Stimulated activated effector memory CD8-positive, alpha-beta T cell treated with anti-CD3 and anti-CD28 coated beads, Interleukin-12 subunit alpha, Interleukin-12 subunit beta, amount 100 ng/mL, for 72 hours (primary cell): ENCODE data around the gene CORO7.

Experiments
- ATAC-seq: fragments of 150-1000 bp; cut with Tn5 transposase; 2 replicates; pipeline ENCODE4 v1.10.0; 2021
- DNase-seq, 2 donors: peaks; one replicate each; pipeline ENCODE4 v3.0.0; 2021 to 2022; ENCODE audit warnings: low spot score in 2 of 2
- H3K27ac Mint-ChIP-seq: one replicate; pipeline ENCODE4 v1.8.0; 2022; ENCODE audit warnings: mild to moderate bottlenecking, mixed read lengths
- H3K36me3 Mint-ChIP-seq: one replicate; pipeline ENCODE4 v1.8.0; 2022; ENCODE audit warnings: mild to moderate bottlenecking, mixed read lengths
- H3K4me1 Mint-ChIP-seq: one replicate; pipeline ENCODE4 v1.8.0; 2022; ENCODE audit warnings: mixed read lengths
- H3K4me3 Mint-ChIP-seq: one replicate; pipeline ENCODE4 v1.8.0; 2022; ENCODE audit warnings: mild to moderate bottlenecking, mixed read lengths
- H3K9me3 Mint-ChIP-seq: one replicate; pipeline ENCODE4 v1.8.0; 2022; ENCODE audit warnings: mixed read lengths

Gene CORO7

GRCh38 chr16:4365014-4365406 lies 51.4 kb downstream of the CORO7 start:
- Mint-ChIP-seq H3K9me3 (no peaks in the 10 kb centered on the region), H3K27ac (no peak overlapping the region), H3K4me3 (no peak overlapping the region), H3K36me3 (peaks cover 64% of the 10 kb centered on the region), H3K4me1 (peaks cover 16% of the 10 kb centered on the region)
- DNase-seq = no peak
- ATAC-seq = peak; percentile 14

GRCh38 chr16:4364196-4365013 lies 52.0 kb downstream of the CORO7 start:
- Mint-ChIP-seq H3K4me3 (no peak overlapping the region), H3K36me3 (peaks cover 70% of the 10 kb centered on the region), H3K27ac (no peak overlapping the region), H3K4me1 (peaks cover 14% of the 10 kb centered on the region), H3K9me3 (no peaks in the 10 kb centered on the region)
- ATAC-seq (no peak), DNase-seq (no peak)

- Mint-ChIP-seq H3K27ac (peak overlapping the region; percentile 50), H3K36me3 (peaks cover 76% of the 10 kb centered on the region), H3K9me3 (no peaks in the 10 kb centered on the region), H3K4me1 (peaks cover 9% of the 10 kb centered on the region), H3K4me3 (no peak overlapping the region)
- DNase-seq (no peak), ATAC-seq (no peak)
Measured at GRCh38 chr16:4362476-4363135, 53.8 kb downstream of the CORO7 start.

- H3K4me3 Mint-ChIP-seq = no peak overlapping the region
- H3K36me3 Mint-ChIP-seq = peaks cover 77% of the 10 kb centered on the region
- no peak overlapping the region for H3K27ac Mint-ChIP-seq
- DNase-seq (no peak), ATAC-seq (no peak)
- H3K4me1 Mint-ChIP-seq = peaks cover 4% of the 10 kb centered on the region
- H3K9me3 Mint-ChIP-seq = no peaks in the 10 kb centered on the region
Measured at GRCh38 chr16:4361944-4362311, 54.5 kb downstream of the CORO7 start.

GRCh38 chr16:4361033-4361943 lies 55.1 kb downstream of the CORO7 start:
- no peak for ATAC-seq
- Mint-ChIP-seq H3K4me3 (no peak overlapping the region), H3K4me1 (peaks cover 4% of the 10 kb centered on the region), H3K9me3 (no peaks in the 10 kb centered on the region), H3K36me3 (peaks cover 77% of the 10 kb centered on the region), H3K27ac (no peak overlapping the region)
- no peak for DNase-seq

GRCh38 chr16:4360538-4361021 lies 55.8 kb downstream of the CORO7 start:
- ATAC-seq (peak; percentile 12), DNase-seq (no peak)
- Mint-ChIP-seq H3K27ac (peak overlapping the region; percentile 23), H3K9me3 (no peaks in the 10 kb centered on the region), H3K4me3 (no peak overlapping the region), H3K36me3 (peaks cover 80% of the 10 kb centered on the region), H3K4me1 (peaks cover 4% of the 10 kb centered on the region)

- Mint-ChIP-seq H3K36me3 (peaks cover 87% of the 10 kb centered on the region), H3K27ac (peak overlapping the region; percentile 23)
Measured at GRCh38 chr16:4359914-4360313, 56.5 kb downstream of the CORO7 start.

GRCh38 chr16:4358831-4359561 lies 57.4 kb downstream of the CORO7 start:
- ATAC-seq (peak; percentile 77), DNase-seq (peak; percentile 68 to 84)
- Mint-ChIP-seq H3K4me1 (peaks cover 4% of the 10 kb centered on the region), H3K36me3 (peaks cover 92% of the 10 kb centered on the region), H3K9me3 (no peaks in the 10 kb centered on the region), H3K27ac (peak overlapping the region; percentile 78), H3K4me3 (no peak overlapping the region)

More at GRCh38 chr16:4359914-4360313, 56.5 kb downstream of the CORO7 start:
- peaks cover 4% of the 10 kb centered on the region for H3K4me1 Mint-ChIP-seq
- ATAC-seq (no peak), DNase-seq (no peak)
- no peak overlapping the region for H3K4me3 Mint-ChIP-seq
- H3K9me3 Mint-ChIP-seq = no peaks in the 10 kb centered on the region

GRCh38 chr16:4358236-4358635 lies 58.2 kb downstream of the CORO7 start:
- Mint-ChIP-seq H3K4me3 (no peak overlapping the region), H3K27ac (no peak overlapping the region), H3K36me3 (peaks cover 92% of the 10 kb centered on the region), H3K9me3 (no peaks in the 10 kb centered on the region), H3K4me1 (peaks cover 8% of the 10 kb centered on the region)
- no peak for DNase-seq
- no peak for ATAC-seq

- H3K4me1 Mint-ChIP-seq = peaks cover 8% of the 10 kb centered on the region
- no peak overlapping the region for H3K4me3 Mint-ChIP-seq
- H3K27ac Mint-ChIP-seq = no peak overlapping the region
- H3K9me3 Mint-ChIP-seq = no peaks in the 10 kb centered on the region
- H3K36me3 Mint-ChIP-seq = peaks cover 84% of the 10 kb centered on the region
- ATAC-seq = no peak
- no peak for DNase-seq
Measured at GRCh38 chr16:4356820-4357219, 59.6 kb downstream of the CORO7 start.

- H3K27ac Mint-ChIP-seq = peak overlapping the region; percentile 76
- H3K9me3 Mint-ChIP-seq = no peaks in the 10 kb centered on the region
- peaks cover 8% of the 10 kb centered on the region for H3K4me1 Mint-ChIP-seq
Measured at GRCh38 chr16:4354512-4355409, 61.6 kb downstream of the CORO7 start.

GRCh38 chr16:4353675-4354074 lies 62.7 kb downstream of the CORO7 start:
- Mint-ChIP-seq H3K27ac (peak overlapping the region; percentile 76), H3K36me3 (peaks cover 74% of the 10 kb centered on the region), H3K9me3 (no peaks in the 10 kb centered on the region), H3K4me3 (no peak overlapping the region), H3K4me1 (peaks cover 9% of the 10 kb centered on the region)
- DNase-seq (no peak), ATAC-seq (no peak)

More at GRCh38 chr16:4354512-4355409, 61.6 kb downstream of the CORO7 start:
- DNase-seq (no peak), ATAC-seq (no peak)
- no peak overlapping the region for H3K4me3 Mint-ChIP-seq
- peaks cover 81% of the 10 kb centered on the region for H3K36me3 Mint-ChIP-seq

- ATAC-seq (no peak), DNase-seq (no peak)
- no peak overlapping the region for H3K27ac Mint-ChIP-seq
- H3K4me1 Mint-ChIP-seq = peaks cover 14% of the 10 kb centered on the region
- no peak overlapping the region for H3K4me3 Mint-ChIP-seq
- no peaks in the 10 kb centered on the region for H3K9me3 Mint-ChIP-seq
- H3K36me3 Mint-ChIP-seq = peaks cover 75% of the 10 kb centered on the region
Measured at GRCh38 chr16:4352843-4353242, 63.6 kb downstream of the CORO7 start.

- Mint-ChIP-seq H3K27ac (peak overlapping the region; percentile 92), H3K4me1 (peaks cover 13% of the 10 kb centered on the region), H3K4me3 (peak overlapping the region; percentile 83), H3K9me3 (no peaks in the 10 kb centered on the region), H3K36me3 (peaks cover 67% of the 10 kb centered on the region)
- ATAC-seq (no peak), DNase-seq (no peak)
Measured at GRCh38 chr16:4351880-4352279, 64.5 kb downstream of the CORO7 start.
